ENCODE data around the gene ZBED1. TPM values are rescaled to one million over a fixed set of nuclear protein-coding genes. Genes with fewer than 3 reads are reported as not detected.
A peak's percentile ranks its signal among the peaks of the same experiment; 100 is the strongest.

Gene ZBED1
- total and polyA plus RNA-seq, 8 donors, result 10.9 to 61.4 (median 22.5) TPM

- intact Hi-C loops (cut with DNase I; ENCODE audit: low total_unique reads), result no loop called here
- DNase-seq, result no peak
These were observed 48.4 kb downstream of the ZBED1 start for GRCh38 chrX:2452317-2452784.

GRCh38 chrX:2451501-2452316 is 49.1 kb downstream of the ZBED1 start:
- intact Hi-C loops (cut with DNase I; ENCODE audit: low total_unique reads), result no loop called here
- Histone ChIP-seq H3K4me1 (peaks cover 0 to 16% (median 5%) of the 10 kb centered on the region in 4 donors), H3K9me3 (no peaks in the 10 kb centered on the region), H3K36me3 (peaks cover 0 to 9% (median 4%) of the 10 kb centered on the region in 4 donors), H3K27ac (no peak overlapping the region), H3K4me3 (no peak overlapping the region), H3K27me3 (no peaks in the 10 kb centered on the region)
- DNase-seq, result peak in 1 of 2 donors; percentile 27
- WGBS, 5 donors, result 64 to 73% (median 69%) methylated on average over 24 to 25 of the region's 25 CpGs
- no peak for TF ChIP-seq CTCF (IDR thresholded peaks at IDR 0.05)
- TF ChIP-seq POLR2AphosphoS5 (IDR thresholded peaks at IDR 0.05), result no peak
- TF ChIP-seq EP300 (IDR thresholded peaks at IDR 0.05), result no peak
- TF ChIP-seq POLR2A (IDR thresholded peaks at IDR 0.05), result no peak

More at GRCh38 chrX:2452317-2452784, 48.4 kb downstream of the ZBED1 start:
- H3K27ac ChIP-seq, result no peak overlapping the region
- TF ChIP-seq CTCF (IDR thresholded peaks at IDR 0.05) (no peak), EP300 (IDR thresholded peaks at IDR 0.05) (no peak), POLR2AphosphoS5 (IDR thresholded peaks at IDR 0.05) (no peak), POLR2A (IDR thresholded peaks at IDR 0.05) (no peak)
- H3K27me3 ChIP-seq, result no peaks in the 10 kb centered on the region
- 91 to 96% (median 94%) methylated on average over 21 to 22 of the region's 22 CpGs for WGBS, 5 donors
- H3K4me1 ChIP-seq, result peaks cover 0 to 16% (median 5%) of the 10 kb centered on the region in 4 donors
- no peaks in the 10 kb centered on the region for H3K9me3 ChIP-seq
- peaks cover 0 to 3% (median under 1%) of the 10 kb centered on the region in 4 donors for H3K36me3 ChIP-seq
- no peak overlapping the region for H3K4me3 ChIP-seq

- intact Hi-C loops (cut with DNase I; ENCODE audit: low total_unique reads), result no loop called here
- no peak overlapping the region for H3K27ac ChIP-seq
- H3K4me3 ChIP-seq, result no peak overlapping the region
- WGBS, 5 donors, result 81 to 88% (median 85%) methylated on average over 5 of the region's 5 CpGs
- no peaks in the 10 kb centered on the region for H3K9me3 ChIP-seq
- DNase-seq, result no peak
- no peaks in the 10 kb centered on the region for H3K27me3 ChIP-seq
- peaks cover 0 to 16% (median 5%) of the 10 kb centered on the region in 4 donors for H3K4me1 ChIP-seq
- no peak for TF ChIP-seq EP300 (IDR thresholded peaks at IDR 0.05)
- no peak for TF ChIP-seq POLR2AphosphoS5 (IDR thresholded peaks at IDR 0.05)
- no peak for TF ChIP-seq CTCF (IDR thresholded peaks at IDR 0.05)
- no peak for TF ChIP-seq POLR2A (IDR thresholded peaks at IDR 0.05)
- peaks cover 0 to 11% (median 4%) of the 10 kb centered on the region in 4 donors for H3K36me3 ChIP-seq
These were observed 50.1 kb downstream of the ZBED1 start for GRCh38 chrX:2450681-2451080.

- WGBS, 5 donors, result 89 to 96% (median 94%) methylated on average over 12 to 13 of the region's 13 CpGs
- Histone ChIP-seq H3K36me3 (peaks cover 0 to 11% (median 4%) of the 10 kb centered on the region in 4 donors), H3K4me3 (no peak overlapping the region), H3K27me3 (no peaks in the 10 kb centered on the region), H3K4me1 (peaks cover 0 to 16% (median 5%) of the 10 kb centered on the region in 4 donors), H3K27ac (no peak overlapping the region), H3K9me3 (no peaks in the 10 kb centered on the region)
- intact Hi-C loops (cut with DNase I; ENCODE audit: low total_unique reads), result no loop called here
- no peak for DNase-seq
- no peak for TF ChIP-seq POLR2AphosphoS5 (IDR thresholded peaks at IDR 0.05)
- TF ChIP-seq POLR2A (IDR thresholded peaks at IDR 0.05), result no peak
- no peak for TF ChIP-seq EP300 (IDR thresholded peaks at IDR 0.05)
- no peak for TF ChIP-seq CTCF (IDR thresholded peaks at IDR 0.05)
These were observed 51.5 kb downstream of the ZBED1 start for GRCh38 chrX:2449135-2449886.
